HEK293 (cell line): ENCODE results near the gene PLIN4.

Source experiments
- OVOL3 ChIP-seq: fragments of 450-650 bp; formaldehyde crosslinking; IDR thresholded peaks from 2 replicates; pipeline ENCODE4 v1.5.1; 2016; ENCODE audit warnings: missing biosample characterization, missing genetic modification characterization
- ZEB2 ChIP-seq: fragments of 450-650 bp; formaldehyde crosslinking; IDR thresholded peaks from 2 replicates; pipeline ENCODE4 v1.5.1; 2016; ENCODE audit warnings: missing biosample characterization, missing genetic modification characterization
- ZFP37 ChIP-seq: fragments of 450-650 bp; formaldehyde crosslinking; IDR thresholded peaks from 2 replicates; pipeline ENCODE4 v1.5.1; 2016; ENCODE audit warnings: missing biosample characterization, missing genetic modification characterization
- ZNF10 ChIP-seq: fragments of 450-650 bp; formaldehyde crosslinking; IDR thresholded peaks from 2 replicates; pipeline ENCODE4 v1.5.1; 2017; ENCODE audit warnings: missing biosample characterization, missing genetic modification characterization
- ZNF112 ChIP-seq: fragments of 450-650 bp; formaldehyde crosslinking; IDR thresholded peaks from 2 replicates; pipeline ENCODE4 v1.5.0; 2017; ENCODE audit warnings: missing biosample characterization, missing genetic modification characterization
- ZNF138 ChIP-seq: fragments of 450-650 bp; formaldehyde crosslinking; IDR thresholded peaks from 2 replicates; pipeline ENCODE4 v1.5.1; 2016; ENCODE audit warnings: missing biosample characterization, missing genetic modification characterization, borderline replicate concordance
- ZNF169 ChIP-seq: fragments of 450-650 bp; formaldehyde crosslinking; IDR thresholded peaks from 2 replicates; pipeline ENCODE4 v1.5.1; 2016; ENCODE audit warnings: missing biosample characterization, missing genetic modification characterization
- ZNF2 ChIP-seq: fragments of 450-650 bp; formaldehyde crosslinking; IDR thresholded peaks from 2 replicates; pipeline ENCODE4 v1.5.1; 2016; ENCODE audit warnings: missing biosample characterization, missing genetic modification characterization
- ZNF202 ChIP-seq: fragments of 450-650 bp; formaldehyde crosslinking; IDR thresholded peaks from 2 replicates; pipeline ENCODE4 v1.5.1; 2016; ENCODE audit warnings: missing biosample characterization, missing genetic modification characterization, borderline replicate concordance
- ZNF221 ChIP-seq: fragments of 450-650 bp; formaldehyde crosslinking; IDR thresholded peaks from 2 replicates; pipeline ENCODE4 v1.5.1; 2017; ENCODE audit warnings: missing biosample characterization, missing genetic modification characterization, borderline replicate concordance
- ZNF510 ChIP-seq: fragments of 450-650 bp; formaldehyde crosslinking; IDR thresholded peaks from 2 replicates; pipeline ENCODE4 v1.5.1; 2018; ENCODE audit warnings: mild to moderate bottlenecking, missing genetic modification characterization, missing biosample characterization; ENCODE audit not compliant: insufficient replicate concordance
- ZNF514 ChIP-seq: fragments of 450-650 bp; formaldehyde crosslinking; IDR thresholded peaks from 2 replicates; pipeline ENCODE4 v1.5.1; 2016; ENCODE audit warnings: missing biosample characterization, missing genetic modification characterization
- ZNF558 ChIP-seq: fragments of 450-650 bp; formaldehyde crosslinking; IDR thresholded peaks from 2 replicates; pipeline ENCODE4 v1.5.1; 2016; ENCODE audit warnings: missing biosample characterization, missing genetic modification characterization
- ZNF600 ChIP-seq: fragments of 450-650 bp; formaldehyde crosslinking; IDR thresholded peaks from 2 replicates; pipeline ENCODE4 v1.5.1; 2016; ENCODE audit warnings: missing biosample characterization, missing genetic modification characterization
- ZNF76 ChIP-seq: fragments of 450-650 bp; formaldehyde crosslinking; IDR thresholded peaks from 2 replicates; pipeline ENCODE4; 2016; ENCODE audit warnings: low read depth, missing biosample characterization, missing genetic modification characterization, borderline replicate concordance
- ZNF791 ChIP-seq: fragments of 450-650 bp; formaldehyde crosslinking; IDR thresholded peaks from 2 replicates; pipeline ENCODE4 v1.5.1; 2016; ENCODE audit warnings: missing biosample characterization, missing genetic modification characterization
- TF ChIP-seq, protein P1 (sequence below): fragments of 450-650 bp; formaldehyde crosslinking; IDR thresholded peaks from 2 replicates; pipeline ENCODE4 v1.5.1; 2016; ENCODE audit warnings: missing biosample characterization, missing genetic modification characterization
- TF ChIP-seq, protein P2 (sequence below): IDR thresholded peaks from 2 replicates; pipeline ENCODE4 v1.6.1; 2011; ENCODE audit warnings: mild to moderate bottlenecking, low read depth, low read length, borderline replicate concordance
- TF ChIP-seq, protein P3 (sequence below): fragments of 450-650 bp; formaldehyde crosslinking; IDR thresholded peaks from 2 replicates; pipeline ENCODE4 v1.5.1; 2016; ENCODE audit warnings: missing biosample characterization, missing genetic modification characterization
- TF ChIP-seq, protein P4 (sequence below): fragments of 450-650 bp; formaldehyde crosslinking; IDR thresholded peaks from 2 replicates; pipeline ENCODE4 v1.5.0; 2017; ENCODE audit warnings: missing biosample characterization, missing genetic modification characterization, borderline replicate concordance
- TF ChIP-seq, protein P5 (sequence below): fragments of 450-650 bp; formaldehyde crosslinking; IDR thresholded peaks from 2 replicates; pipeline ENCODE4 v1.5.1; 2016; ENCODE audit warnings: missing biosample characterization, missing genetic modification characterization, low read depth
- TF ChIP-seq, protein P6 (sequence below): fragments of 450-650 bp; formaldehyde crosslinking; IDR thresholded peaks from 2 replicates; pipeline ENCODE4 v1.5.1; 2016; ENCODE audit warnings: missing biosample characterization, missing genetic modification characterization
- TF ChIP-seq, protein P7 (sequence below): fragments of 450-650 bp; formaldehyde crosslinking; IDR thresholded peaks from 2 replicates; pipeline ENCODE4 v1.5.1; 2016; ENCODE audit warnings: missing biosample characterization, missing genetic modification characterization

PLIN4 gene

DNA sequence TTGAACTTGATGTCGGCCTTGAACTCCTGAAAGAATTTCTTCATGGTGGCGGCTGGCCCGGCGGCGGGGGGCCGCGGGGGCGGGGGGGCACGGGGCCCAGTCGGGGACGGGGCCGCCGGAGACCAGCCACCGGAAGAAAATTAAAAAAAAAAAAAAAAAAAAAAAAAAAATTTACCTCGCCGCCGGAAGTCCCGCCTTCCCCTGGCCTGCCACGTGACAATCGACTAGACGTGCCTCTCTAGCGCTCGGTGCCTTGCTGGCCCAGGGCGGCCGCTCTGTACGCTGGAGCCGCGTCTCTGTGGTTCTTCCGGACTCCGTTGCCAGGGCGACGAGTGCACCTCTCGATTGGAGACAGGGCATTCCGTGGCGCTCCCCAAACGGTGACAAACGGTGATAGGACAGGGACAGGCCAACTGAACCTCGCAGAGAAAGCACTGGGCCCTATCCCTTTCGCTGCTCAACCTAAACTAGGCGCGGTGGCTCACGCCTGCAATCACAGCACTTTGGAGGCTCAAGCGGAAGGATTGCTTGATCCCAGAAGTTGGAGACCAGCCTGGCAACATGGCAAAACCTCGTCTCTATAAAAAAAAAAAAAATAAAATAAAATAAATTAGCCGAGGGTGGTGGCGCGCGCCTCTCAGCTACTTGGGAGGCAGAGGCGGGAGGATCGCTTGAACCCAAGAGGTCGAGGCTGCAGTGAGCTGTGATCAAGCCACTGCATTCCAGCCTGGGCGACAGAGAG lies 60.5 kb downstream of the PLIN4 start, which contains the start of gene UBXN6 (continued):
- TF ChIP-seq, protein P1, sequence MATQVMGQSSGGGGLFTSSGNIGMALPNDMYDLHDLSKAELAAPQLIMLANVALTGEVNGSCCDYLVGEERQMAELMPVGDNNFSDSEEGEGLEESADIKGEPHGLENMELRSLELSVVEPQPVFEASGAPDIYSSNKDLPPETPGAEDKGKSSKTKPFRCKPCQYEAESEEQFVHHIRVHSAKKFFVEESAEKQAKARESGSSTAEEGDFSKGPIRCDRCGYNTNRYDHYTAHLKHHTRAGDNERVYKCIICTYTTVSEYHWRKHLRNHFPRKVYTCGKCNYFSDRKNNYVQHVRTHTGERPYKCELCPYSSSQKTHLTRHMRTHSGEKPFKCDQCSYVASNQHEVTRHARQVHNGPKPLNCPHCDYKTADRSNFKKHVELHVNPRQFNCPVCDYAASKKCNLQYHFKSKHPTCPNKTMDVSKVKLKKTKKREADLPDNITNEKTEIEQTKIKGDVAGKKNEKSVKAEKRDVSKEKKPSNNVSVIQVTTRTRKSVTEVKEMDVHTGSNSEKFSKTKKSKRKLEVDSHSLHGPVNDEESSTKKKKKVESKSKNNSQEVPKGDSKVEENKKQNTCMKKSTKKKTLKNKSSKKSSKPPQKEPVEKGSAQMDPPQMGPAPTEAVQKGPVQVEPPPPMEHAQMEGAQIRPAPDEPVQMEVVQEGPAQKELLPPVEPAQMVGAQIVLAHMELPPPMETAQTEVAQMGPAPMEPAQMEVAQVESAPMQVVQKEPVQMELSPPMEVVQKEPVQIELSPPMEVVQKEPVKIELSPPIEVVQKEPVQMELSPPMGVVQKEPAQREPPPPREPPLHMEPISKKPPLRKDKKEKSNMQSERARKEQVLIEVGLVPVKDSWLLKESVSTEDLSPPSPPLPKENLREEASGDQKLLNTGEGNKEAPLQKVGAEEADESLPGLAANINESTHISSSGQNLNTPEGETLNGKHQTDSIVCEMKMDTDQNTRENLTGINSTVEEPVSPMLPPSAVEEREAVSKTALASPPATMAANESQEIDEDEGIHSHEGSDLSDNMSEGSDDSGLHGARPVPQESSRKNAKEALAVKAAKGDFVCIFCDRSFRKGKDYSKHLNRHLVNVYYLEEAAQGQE (tag by site-specific recombination): no peak
- TF ChIP-seq ZNF169 (tag by site-specific recombination): no peak
- TF ChIP-seq ZNF112 (tag by site-specific recombination): no peak
- TF ChIP-seq ZNF600 (tag by site-specific recombination): no peak
- no peak for TF ChIP-seq ZNF791 (tag by site-specific recombination)
- no peak for TF ChIP-seq ZNF2 (tag by site-specific recombination)
- TF ChIP-seq, protein P2, sequence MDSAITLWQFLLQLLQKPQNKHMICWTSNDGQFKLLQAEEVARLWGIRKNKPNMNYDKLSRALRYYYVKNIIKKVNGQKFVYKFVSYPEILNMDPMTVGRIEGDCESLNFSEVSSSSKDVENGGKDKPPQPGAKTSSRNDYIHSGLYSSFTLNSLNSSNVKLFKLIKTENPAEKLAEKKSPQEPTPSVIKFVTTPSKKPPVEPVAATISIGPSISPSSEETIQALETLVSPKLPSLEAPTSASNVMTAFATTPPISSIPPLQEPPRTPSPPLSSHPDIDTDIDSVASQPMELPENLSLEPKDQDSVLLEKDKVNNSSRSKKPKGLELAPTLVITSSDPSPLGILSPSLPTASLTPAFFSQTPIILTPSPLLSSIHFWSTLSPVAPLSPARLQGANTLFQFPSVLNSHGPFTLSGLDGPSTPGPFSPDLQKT: no peak
- TF ChIP-seq, protein P3, sequence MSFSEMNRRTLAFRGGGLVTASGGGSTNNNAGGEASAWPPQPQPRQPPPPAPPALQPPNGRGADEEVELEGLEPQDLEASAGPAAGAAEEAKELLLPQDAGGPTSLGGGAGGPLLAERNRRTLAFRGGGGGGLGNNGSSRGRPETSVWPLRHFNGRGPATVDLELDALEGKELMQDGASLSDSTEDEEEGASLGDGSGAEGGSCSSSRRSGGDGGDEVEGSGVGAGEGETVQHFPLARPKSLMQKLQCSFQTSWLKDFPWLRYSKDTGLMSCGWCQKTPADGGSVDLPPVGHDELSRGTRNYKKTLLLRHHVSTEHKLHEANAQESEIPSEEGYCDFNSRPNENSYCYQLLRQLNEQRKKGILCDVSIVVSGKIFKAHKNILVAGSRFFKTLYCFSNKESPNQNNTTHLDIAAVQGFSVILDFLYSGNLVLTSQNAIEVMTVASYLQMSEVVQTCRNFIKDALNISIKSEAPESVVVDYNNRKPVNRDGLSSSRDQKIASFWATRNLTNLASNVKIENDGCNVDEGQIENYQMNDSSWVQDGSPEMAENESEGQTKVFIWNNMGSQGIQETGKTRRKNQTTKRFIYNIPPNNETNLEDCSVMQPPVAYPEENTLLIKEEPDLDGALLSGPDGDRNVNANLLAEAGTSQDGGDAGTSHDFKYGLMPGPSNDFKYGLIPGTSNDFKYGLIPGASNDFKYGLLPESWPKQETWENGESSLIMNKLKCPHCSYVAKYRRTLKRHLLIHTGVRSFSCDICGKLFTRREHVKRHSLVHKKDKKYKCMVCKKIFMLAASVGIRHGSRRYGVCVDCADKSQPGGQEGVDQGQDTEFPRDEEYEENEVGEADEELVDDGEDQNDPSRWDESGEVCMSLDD (tag by site-specific recombination): peak; percentile 42; the same call in 1 of the 2 replicates
- TF ChIP-seq, protein P4, sequence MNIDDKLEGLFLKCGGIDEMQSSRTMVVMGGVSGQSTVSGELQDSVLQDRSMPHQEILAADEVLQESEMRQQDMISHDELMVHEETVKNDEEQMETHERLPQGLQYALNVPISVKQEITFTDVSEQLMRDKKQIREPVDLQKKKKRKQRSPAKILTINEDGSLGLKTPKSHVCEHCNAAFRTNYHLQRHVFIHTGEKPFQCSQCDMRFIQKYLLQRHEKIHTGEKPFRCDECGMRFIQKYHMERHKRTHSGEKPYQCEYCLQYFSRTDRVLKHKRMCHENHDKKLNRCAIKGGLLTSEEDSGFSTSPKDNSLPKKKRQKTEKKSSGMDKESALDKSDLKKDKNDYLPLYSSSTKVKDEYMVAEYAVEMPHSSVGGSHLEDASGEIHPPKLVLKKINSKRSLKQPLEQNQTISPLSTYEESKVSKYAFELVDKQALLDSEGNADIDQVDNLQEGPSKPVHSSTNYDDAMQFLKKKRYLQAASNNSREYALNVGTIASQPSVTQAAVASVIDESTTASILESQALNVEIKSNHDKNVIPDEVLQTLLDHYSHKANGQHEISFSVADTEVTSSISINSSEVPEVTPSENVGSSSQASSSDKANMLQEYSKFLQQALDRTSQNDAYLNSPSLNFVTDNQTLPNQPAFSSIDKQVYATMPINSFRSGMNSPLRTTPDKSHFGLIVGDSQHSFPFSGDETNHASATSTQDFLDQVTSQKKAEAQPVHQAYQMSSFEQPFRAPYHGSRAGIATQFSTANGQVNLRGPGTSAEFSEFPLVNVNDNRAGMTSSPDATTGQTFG: no peak
- no peak for TF ChIP-seq ZNF558 (tag by site-specific recombination)
- TF ChIP-seq OVOL3 (tag by site-specific recombination): no peak
- no peak for TF ChIP-seq ZFP37 (tag by site-specific recombination)
- TF ChIP-seq, protein P5, sequence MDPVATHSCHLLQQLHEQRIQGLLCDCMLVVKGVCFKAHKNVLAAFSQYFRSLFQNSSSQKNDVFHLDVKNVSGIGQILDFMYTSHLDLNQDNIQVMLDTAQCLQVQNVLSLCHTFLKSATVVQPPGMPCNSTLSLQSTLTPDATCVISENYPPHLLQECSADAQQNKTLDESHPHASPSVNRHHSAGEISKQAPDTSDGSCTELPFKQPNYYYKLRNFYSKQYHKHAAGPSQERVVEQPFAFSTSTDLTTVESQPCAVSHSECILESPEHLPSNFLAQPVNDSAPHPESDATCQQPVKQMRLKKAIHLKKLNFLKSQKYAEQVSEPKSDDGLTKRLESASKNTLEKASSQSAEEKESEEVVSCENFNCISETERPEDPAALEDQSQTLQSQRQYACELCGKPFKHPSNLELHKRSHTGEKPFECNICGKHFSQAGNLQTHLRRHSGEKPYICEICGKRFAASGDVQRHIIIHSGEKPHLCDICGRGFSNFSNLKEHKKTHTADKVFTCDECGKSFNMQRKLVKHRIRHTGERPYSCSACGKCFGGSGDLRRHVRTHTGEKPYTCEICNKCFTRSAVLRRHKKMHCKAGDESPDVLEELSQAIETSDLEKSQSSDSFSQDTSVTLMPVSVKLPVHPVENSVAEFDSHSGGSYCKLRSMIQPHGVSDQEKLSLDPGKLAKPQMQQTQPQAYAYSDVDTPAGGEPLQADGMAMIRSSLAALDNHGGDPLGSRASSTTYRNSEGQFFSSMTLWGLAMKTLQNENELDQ: no peak
- TF ChIP-seq, protein P6, sequence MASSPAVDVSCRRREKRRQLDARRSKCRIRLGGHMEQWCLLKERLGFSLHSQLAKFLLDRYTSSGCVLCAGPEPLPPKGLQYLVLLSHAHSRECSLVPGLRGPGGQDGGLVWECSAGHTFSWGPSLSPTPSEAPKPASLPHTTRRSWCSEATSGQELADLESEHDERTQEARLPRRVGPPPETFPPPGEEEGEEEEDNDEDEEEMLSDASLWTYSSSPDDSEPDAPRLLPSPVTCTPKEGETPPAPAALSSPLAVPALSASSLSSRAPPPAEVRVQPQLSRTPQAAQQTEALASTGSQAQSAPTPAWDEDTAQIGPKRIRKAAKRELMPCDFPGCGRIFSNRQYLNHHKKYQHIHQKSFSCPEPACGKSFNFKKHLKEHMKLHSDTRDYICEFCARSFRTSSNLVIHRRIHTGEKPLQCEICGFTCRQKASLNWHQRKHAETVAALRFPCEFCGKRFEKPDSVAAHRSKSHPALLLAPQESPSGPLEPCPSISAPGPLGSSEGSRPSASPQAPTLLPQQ (tag by site-specific recombination): peak; percentile 36; the same call in 1 of the 2 replicates
- no peak for TF ChIP-seq ZNF138 (tag by site-specific recombination)
- no peak for TF ChIP-seq ZNF510 (tag by site-specific recombination)
- peak; percentile 52; the same call in 1 of the 2 replicates for TF ChIP-seq ZNF76 (tag by site-specific recombination)
- TF ChIP-seq, protein P7, sequence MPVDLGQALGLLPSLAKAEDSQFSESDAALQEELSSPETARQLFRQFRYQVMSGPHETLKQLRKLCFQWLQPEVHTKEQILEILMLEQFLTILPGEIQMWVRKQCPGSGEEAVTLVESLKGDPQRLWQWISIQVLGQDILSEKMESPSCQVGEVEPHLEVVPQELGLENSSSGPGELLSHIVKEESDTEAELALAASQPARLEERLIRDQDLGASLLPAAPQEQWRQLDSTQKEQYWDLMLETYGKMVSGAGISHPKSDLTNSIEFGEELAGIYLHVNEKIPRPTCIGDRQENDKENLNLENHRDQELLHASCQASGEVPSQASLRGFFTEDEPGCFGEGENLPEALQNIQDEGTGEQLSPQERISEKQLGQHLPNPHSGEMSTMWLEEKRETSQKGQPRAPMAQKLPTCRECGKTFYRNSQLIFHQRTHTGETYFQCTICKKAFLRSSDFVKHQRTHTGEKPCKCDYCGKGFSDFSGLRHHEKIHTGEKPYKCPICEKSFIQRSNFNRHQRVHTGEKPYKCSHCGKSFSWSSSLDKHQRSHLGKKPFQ (tag by site-specific recombination): no peak
- TF ChIP-seq ZNF221 (tag by site-specific recombination): no peak
- TF ChIP-seq ZNF202: no peak
- TF ChIP-seq ZEB2: peak; percentile 50; the same call in 1 of the 2 replicates
- no peak for TF ChIP-seq ZNF10 (tag by site-specific recombination)
- no peak for TF ChIP-seq ZNF514 (tag by site-specific recombination)
